Measurements from ENCODE around the gene THRAP3. TPM values are rescaled to one million over a fixed set of nuclear protein-coding genes. Genes with fewer than 3 reads are reported as not detected.
A peak's percentile ranks its signal among the peaks of the same experiment; 100 is the strongest.

The THRAP3 gene
- total and polyA plus RNA-seq, 12 donors = 22.8 to 109 (median 98.9) TPM

- no peak for TF ChIP-seq CTCF (IDR thresholded peaks at IDR 0.05)
- peaks cover 0 to 34% (median 0%) of the 10 kb centered on the region in 9 donors for H3K36me3 ChIP-seq
- WGBS, 2 donors = 30 to 31% methylated on average over 2 of the region's 2 CpGs
- H3K4me3 ChIP-seq = no peak overlapping the region
- H3K27me3 ChIP-seq = no peaks in the 10 kb centered on the region
- H3K9me3 ChIP-seq = no peaks in the 10 kb centered on the region
- DNase-seq (no peak), ATAC-seq (peak in 7 of 8 donors; percentile 69 to 88 (median 77))
- peaks cover 0 to 75% (median 49%) of the 10 kb centered on the region in 9 donors for H3K4me1 ChIP-seq
- peak overlapping the region; percentile 43 to 86 (median 76) for H3K27ac ChIP-seq
- intact Hi-C loops (cut with DNase I) = loop anchor here in 1 of 10 donors (2.0 kb wide), 1 partner anchor 54 kb away; the partner anchor contains the start of gene THRAP3
Observed at GRCh38 chr1:36279110-36279788, 55.0 kb downstream of the THRAP3 start.

DNA sequence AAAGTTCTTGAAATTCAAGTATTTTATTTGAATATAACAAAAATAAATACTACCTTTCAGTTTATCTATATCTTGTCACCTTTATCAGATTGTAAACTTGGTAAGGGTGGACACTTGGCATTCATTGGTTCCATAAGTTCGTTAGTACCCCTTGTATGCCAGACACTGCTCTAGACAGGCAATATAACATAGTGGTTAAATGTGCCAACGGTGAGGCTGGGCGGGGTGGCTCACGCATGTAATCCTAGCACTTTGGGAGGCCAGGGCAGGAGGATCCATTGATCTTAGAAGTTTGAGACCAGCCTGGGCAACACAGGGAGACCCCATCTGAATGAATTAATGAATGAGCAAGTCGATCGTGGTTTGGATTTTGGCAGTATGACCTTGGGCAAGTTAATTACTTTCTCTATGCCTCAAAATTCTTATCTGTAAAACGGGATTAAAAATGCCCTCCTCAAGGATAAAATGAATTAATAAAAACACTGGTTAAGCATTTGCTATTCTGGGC lies 55.6 kb downstream of the THRAP3 start:
- peaks cover 3 to 81% (median 50%) of the 10 kb centered on the region in 9 donors for H3K4me1 ChIP-seq
- H3K36me3 ChIP-seq = peaks cover 0 to 36% (median 0%) of the 10 kb centered on the region in 9 donors
- ATAC-seq (peak in 3 of 8 donors; percentile 28 to 51 (median 45)), DNase-seq (no peak)
- intact Hi-C loops (cut with DNase I) = loop anchor here in 9 of 10 donors (2.0 to 10.0 kb wide), 10 partner anchors 38 to 185 kb away; partner anchors contain the start of genes THRAP3 (in 4 of the 9), MAP7D1 (in 1 of the 9) and TRAPPC3 (in 1 of the 9)
- H3K27ac ChIP-seq = peak overlapping the region; percentile 43 to 86 (median 76)
- 60 to 73% methylated on average over 7 of the region's 7 CpGs for WGBS, 2 donors
- H3K9me3 ChIP-seq = no peaks in the 10 kb centered on the region
- no peak overlapping the region for H3K4me3 ChIP-seq
- no peaks in the 10 kb centered on the region for H3K27me3 ChIP-seq
- no peak for TF ChIP-seq CTCF (IDR thresholded peaks at IDR 0.05)

DNA sequence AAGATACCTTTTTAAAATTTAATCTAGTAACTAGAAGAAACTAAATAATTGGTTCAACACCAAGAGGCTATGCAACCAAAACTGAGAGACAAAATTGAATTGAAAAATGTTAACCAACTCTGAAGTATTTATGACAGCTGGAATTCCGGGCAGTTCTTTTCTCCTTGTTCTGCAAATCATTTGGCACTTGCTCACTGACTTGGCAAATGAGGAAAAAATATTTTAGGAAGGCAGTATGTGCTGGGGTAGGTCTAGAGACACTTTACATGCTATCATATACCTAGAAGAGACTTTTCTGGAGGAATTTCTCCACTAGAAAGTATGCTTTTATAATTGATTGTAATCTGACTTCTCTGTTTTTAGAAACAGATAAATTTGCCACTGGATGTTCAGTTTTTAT lies 59.8 kb downstream of the THRAP3 start:
- H3K36me3 ChIP-seq = peaks cover 0 to 78% (median 24%) of the 10 kb centered on the region in 9 donors
- peak overlapping the region in 1 of 10 donors; percentile 2 for H3K4me3 ChIP-seq
- peak in 4 of 8 donors; percentile 33 to 53 (median 44) for ATAC-seq
- WGBS, 2 donors = 34 to 40% methylated on average over 1 of the region's 1 CpG
- H3K27ac ChIP-seq = peak overlapping the region; percentile 3 to 82 (median 67)
- intact Hi-C loops (cut with DNase I) = loop anchor here in 9 of 10 donors (1.0 to 10.0 kb wide), 11 partner anchors 42 to 189 kb away; partner anchors contain the start of genes THRAP3 (in 3 of the 9), TRAPPC3 (in 2 of the 9) and MAP7D1 (in 1 of the 9)
- peaks cover 3 to 92% (median 62%) of the 10 kb centered on the region in 9 donors for H3K4me1 ChIP-seq
- no peak for DNase-seq
- H3K27me3 ChIP-seq = no peaks in the 10 kb centered on the region
- no peaks in the 10 kb centered on the region for H3K9me3 ChIP-seq
- no peak for TF ChIP-seq CTCF (IDR thresholded peaks at IDR 0.05)

DNA sequence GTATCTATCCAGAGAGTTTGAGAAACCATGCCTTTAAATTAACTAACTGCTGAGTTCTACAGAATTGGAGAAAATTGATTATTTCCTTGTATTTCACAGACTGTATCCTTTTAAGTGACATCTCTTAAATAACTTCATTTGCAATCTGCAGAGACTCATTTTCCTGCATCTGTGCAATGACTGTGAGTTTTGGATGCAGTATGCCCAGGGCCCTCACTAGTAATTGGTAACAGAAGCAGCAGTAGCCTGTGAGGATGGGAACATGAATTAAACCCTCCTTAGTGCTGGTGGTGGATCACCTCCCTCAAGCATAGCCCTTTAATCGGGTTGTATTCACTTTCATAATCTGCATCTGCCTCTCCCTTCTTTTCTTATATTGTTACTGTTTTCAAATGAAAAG lies 60.3 kb downstream of the THRAP3 start:
- Histone ChIP-seq H3K36me3 (peaks cover 0 to 82% (median 29%) of the 10 kb centered on the region in 9 donors), H3K4me1 (peaks cover 3 to 92% (median 61%) of the 10 kb centered on the region in 9 donors), H3K27me3 (no peaks in the 10 kb centered on the region), H3K9me3 (no peaks in the 10 kb centered on the region), H3K4me3 (peak overlapping the region in 1 of 10 donors; percentile 2), H3K27ac (peak overlapping the region in 8 of 10 donors; percentile 51 to 82 (median 68))
- ATAC-seq (no peak), DNase-seq (no peak)
- whole genome bisulfite sequencing, 2 donors = 31 to 53% methylated on average over 1 of the region's 1 CpG
- TF ChIP-seq CTCF (IDR thresholded peaks at IDR 0.05) = no peak
- intact Hi-C loops (cut with DNase I) = loop anchor here in 9 of 10 donors (1.0 to 10.0 kb wide), 11 partner anchors 42 to 190 kb away; partner anchors contain the start of genes THRAP3 (in 3 of the 9), TRAPPC3 (in 2 of the 9) and MAP7D1 (in 1 of the 9)
